Vagina (tissue), 2 donors: ENCODE results near the gene POT1.

Experiments used
- CTCF ChIP-seq, 3 experiments: fragments of 450-650 bp in 2 of 3; fragments of 200-600 bp in 1 of 3; sonication (generic) in 1 of 3; IDR thresholded peaks; one replicate each; pipeline ENCODE4 v1.5.1; 2017 to 2019; ENCODE audit warnings: antibody characterized with exemption in 3 of 3, mild to moderate bottlenecking in 2 of 3, moderate library complexity in 2 of 3
- POLR2A ChIP-seq, 2 donors: fragments of 450-650 bp; IDR thresholded peaks; one replicate each; pipeline ENCODE4 v1.6.1; 2017; ENCODE audit warnings: antibody characterized with exemption in 2 of 2, mild to moderate bottlenecking in 2 of 2, moderate library complexity in 2 of 2
- POLR2AphosphoS5 ChIP-seq, 2 donors: sonication (generic); formaldehyde crosslinking; IDR thresholded peaks; one replicate each; pipeline ENCODE4 v1.9.0; 2017; ENCODE audit warnings: antibody characterized with exemption in 2 of 2, mild to moderate bottlenecking in 2 of 2, low read depth in 1 of 2; ENCODE audit not compliant: insufficient read depth in 1 of 2

DNA sequence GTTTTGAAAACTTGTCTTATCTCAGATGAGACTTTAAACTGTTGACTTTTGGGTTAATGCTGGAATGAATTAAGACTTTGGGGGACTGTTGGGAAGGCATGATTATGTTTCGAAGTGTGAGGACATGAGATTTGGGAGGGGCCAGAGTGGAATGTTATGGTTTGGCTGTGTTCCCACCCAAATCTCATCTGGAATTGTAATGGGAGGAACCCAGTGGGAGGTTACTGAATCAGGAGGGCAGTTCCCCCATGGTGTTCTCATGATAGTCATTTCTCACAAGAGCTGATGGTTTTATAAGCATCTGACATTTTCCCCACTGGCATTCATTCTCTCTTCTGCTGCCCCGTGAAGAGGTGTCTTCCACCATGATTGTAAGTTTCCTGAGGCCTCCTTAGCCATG lies 13.8 kb upstream of the POT1 start:
- TF ChIP-seq POLR2A (IDR thresholded peaks at IDR 0.05) (no peak), CTCF (IDR thresholded peaks at IDR 0.05) (no peak), POLR2AphosphoS5 (IDR thresholded peaks at IDR 0.05; ENCODE audit: insufficient read depth in 1 of 2, low read depth in 1 of 2) (no peak)
